Adrenal gland (tissue), 12 donors: ENCODE results near the gene DNAJC15. TPM values are rescaled to one million over a fixed set of nuclear protein-coding genes. Genes with fewer than 3 reads are reported as not detected.

ENCODE experiments used
- DNase-seq, 7 donors: peaks; one replicate each; pipeline ENCODE4 v3.0.0-alpha.2; 2019 to 2020
- H3K27ac ChIP-seq, 5 donors: fragments of 200-600 bp; sonication (generic) in 4 of 5; 1 replicate in 3 of 5; 2 replicates in 2 of 5; pipeline versions ENCODE4 v1.5.1 to v1.8.0; 2016 to 2020; ENCODE audit warnings: mild to moderate bottlenecking in 1 of 5
- H3K27me3 ChIP-seq: fragments of 200-600 bp; 2 replicates; pipeline ENCODE4 v1.8.0; 2021
- H3K36me3 ChIP-seq, 2 donors: fragments of 200-600 bp; replicated peaks in 1 of 2; 1 replicate in 1 of 2; 2 replicates in 1 of 2; pipeline versions ENCODE4 v1.5.1 to v1.8.0; 2018 to 2022
- H3K4me1 ChIP-seq, 2 donors: fragments of 200-600 bp; replicated peaks in 1 of 2; 1 replicate in 1 of 2; 2 replicates in 1 of 2; pipeline versions ENCODE4 v1.5.1 to v1.8.0; 2018 to 2021
- H3K4me3 ChIP-seq, 4 donors: fragments of 200-600 bp; sonication (generic) in 3 of 4; one replicate each; pipeline ENCODE4 v1.5.1; 2016 to 2018
- H3K9me3 ChIP-seq, 3 donors: fragments of 200-600 bp; sonication (generic) in 1 of 3; replicated peaks in 1 of 3; 1 replicate in 2 of 3; 2 replicates in 1 of 3; pipeline versions ENCODE4 v1.5.1 to v1.8.0; 2016 to 2021
- POLR2A ChIP-seq, 2 donors: fragments of 450-650 bp; IDR thresholded peaks; one replicate each; pipeline ENCODE4 v1.6.1; 2017; ENCODE audit warnings: antibody characterized with exemption in 2 of 2, mild to moderate bottlenecking in 2 of 2, moderate library complexity in 1 of 2
- WGBS, 4 donors: extraction: QIAGEN DNeasy Blood & Tissue Kit in 2 of 4; methylation state at CpG; one replicate each; pipeline versions ENCODE4 v1.1.5 to v1.1.7; 2013 to 2017; 5-methylcytosine and 5-hydroxymethylcytosine counted together
- intact Hi-C, 2 donors: fragments of 100-400 bp; cut with DNase I; formaldehyde crosslinking; loops; one replicate each; pipeline versions ENCODE4 v1.14.1 to v1.15.0; 2022 to 2023
- polyA plus RNA-seq, 3 donors: library from polyadenylated mRNA; stranded (reverse); fragments of 200-250 nt in 2 of 3; fragments of 350-450 nt in 1 of 3; fragmentation: Illumina TruSeq in 1 of 3; extraction: RNeasy Lipid Tissue Mini Kit (QIAGEN cat#74804) in 1 of 3; gene quantifications; one replicate each; pipeline ENCODE4 v1.2.3, GENCODE V29; 2013 to 2014
- total RNA-seq, 9 donors: library from RNA; depleted of rRNA in 4 of 9; stranded (reverse); fragments of >200 nt in 4 of 9; fragments of 120-200 nt in 1 of 9; fragmentation: NEBNext Ultra II Directional in 1 of 9; extraction: Animal tissue kit (Norgen Biotek cat#: 25700) in 1 of 9; gene quantifications; one replicate each; pipeline versions ENCODE4 v1.1.0 to v1.2.4, GENCODE V29; 2013 to 2023
- TF ChIP-seq, protein P1 (sequence below), 6 experiments: fragments of 450-650 bp in 4 of 6; fragments of 200-600 bp in 2 of 6; sonication (generic) in 1 of 6; IDR thresholded peaks; 1 replicate in 5 of 6; 2 replicates in 1 of 6; pipeline versions ENCODE4 v1.5.1 to v1.8.0; 2016 to 2021; ENCODE audit warnings: antibody characterized with exemption in 6 of 6, mild to moderate bottlenecking in 2 of 6, moderate library complexity in 1 of 6
- donor health status: healthy with polysubstance abuse.
- donor health status: Bipolar disorder and iron deficiency.
- donor health status: DM: yes; HTN: yes; CAD: no.
- donor health status: DM: no; HTN: no; CAD: no.
- donor health status: DM: no; HTN: no; CAD: no.
- donor health status: DM: yes; HTN: yes; CAD: no.

DNAJC15 gene
- total and polyA plus RNA-seq, 12 donors: 10.0 to 33.5 (median 17.5) TPM

DNA sequence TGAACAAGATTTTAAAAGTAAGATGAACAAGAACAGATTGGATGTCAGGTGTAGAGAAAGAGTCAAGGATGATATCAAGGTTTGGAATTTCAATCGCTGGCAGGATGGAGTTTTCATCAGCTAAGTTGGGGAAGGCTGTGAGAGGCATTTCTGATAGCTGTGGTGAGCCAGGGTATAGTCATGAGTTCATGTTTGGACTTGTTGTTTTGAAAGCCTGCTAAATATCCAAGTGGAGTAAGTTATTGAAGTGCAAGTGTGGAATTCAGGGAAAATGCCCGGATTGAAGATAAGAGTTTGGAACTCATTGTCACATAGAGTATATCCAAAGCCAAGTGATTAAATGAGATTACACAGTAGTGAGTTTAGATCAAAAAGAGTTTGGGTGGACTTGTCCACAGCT lies 20.4 kb upstream of the DNAJC15 start:
- WGBS, 4 donors: 71 to 95% (median 87%) methylated on average over 2 of the region's 2 CpGs
- Histone ChIP-seq H3K9me3 (no peaks in the 10 kb centered on the region), H3K4me1 (peaks cover 7 to 17% of the 10 kb centered on the region in 2 donors), H3K27ac (no peak overlapping the region), H3K4me3 (no peak overlapping the region), H3K27me3 (no peaks in the 10 kb centered on the region), H3K36me3 (no peaks in the 10 kb centered on the region)
- intact Hi-C loops: no loop called here
- DNase-seq: no peak
- no peak for TF ChIP-seq POLR2A (IDR thresholded peaks at IDR 0.05)
- TF ChIP-seq, protein P1, sequence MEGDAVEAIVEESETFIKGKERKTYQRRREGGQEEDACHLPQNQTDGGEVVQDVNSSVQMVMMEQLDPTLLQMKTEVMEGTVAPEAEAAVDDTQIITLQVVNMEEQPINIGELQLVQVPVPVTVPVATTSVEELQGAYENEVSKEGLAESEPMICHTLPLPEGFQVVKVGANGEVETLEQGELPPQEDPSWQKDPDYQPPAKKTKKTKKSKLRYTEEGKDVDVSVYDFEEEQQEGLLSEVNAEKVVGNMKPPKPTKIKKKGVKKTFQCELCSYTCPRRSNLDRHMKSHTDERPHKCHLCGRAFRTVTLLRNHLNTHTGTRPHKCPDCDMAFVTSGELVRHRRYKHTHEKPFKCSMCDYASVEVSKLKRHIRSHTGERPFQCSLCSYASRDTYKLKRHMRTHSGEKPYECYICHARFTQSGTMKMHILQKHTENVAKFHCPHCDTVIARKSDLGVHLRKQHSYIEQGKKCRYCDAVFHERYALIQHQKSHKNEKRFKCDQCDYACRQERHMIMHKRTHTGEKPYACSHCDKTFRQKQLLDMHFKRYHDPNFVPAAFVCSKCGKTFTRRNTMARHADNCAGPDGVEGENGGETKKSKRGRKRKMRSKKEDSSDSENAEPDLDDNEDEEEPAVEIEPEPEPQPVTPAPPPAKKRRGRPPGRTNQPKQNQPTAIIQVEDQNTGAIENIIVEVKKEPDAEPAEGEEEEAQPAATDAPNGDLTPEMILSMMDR (IDR thresholded peaks at IDR 0.05): no peak

DNA sequence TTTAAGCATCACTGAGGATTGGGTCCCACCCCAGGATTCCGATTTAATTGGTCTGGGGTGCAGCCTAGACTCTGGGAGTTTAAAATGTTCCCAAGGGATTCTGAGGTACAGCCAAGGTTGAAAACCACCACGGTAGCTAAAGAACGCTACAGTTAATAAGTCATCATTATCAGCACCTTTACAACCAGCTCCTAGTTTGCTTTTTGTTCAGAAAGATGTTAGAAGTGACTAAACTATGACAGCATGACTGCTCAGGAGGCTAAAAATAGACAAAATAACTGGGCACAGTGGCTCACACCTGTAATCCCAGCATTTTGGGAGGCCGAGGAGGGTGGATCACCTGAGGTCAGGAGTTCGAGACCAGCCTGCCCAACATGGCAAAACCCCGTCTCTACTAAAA lies 19.7 kb upstream of the DNAJC15 start:
- Histone ChIP-seq H3K27ac (no peak overlapping the region), H3K27me3 (no peaks in the 10 kb centered on the region), H3K36me3 (no peaks in the 10 kb centered on the region), H3K4me3 (no peak overlapping the region), H3K4me1 (peaks cover 7 to 17% of the 10 kb centered on the region in 2 donors), H3K9me3 (no peaks in the 10 kb centered on the region)
- no peak for DNase-seq
- WGBS, 4 donors: 87 to 97% (median 94%) methylated on average over 6 of the region's 6 CpGs
- intact Hi-C loops: no loop called here
- TF ChIP-seq, protein P1 (IDR thresholded peaks at IDR 0.05): no peak
- TF ChIP-seq POLR2A (IDR thresholded peaks at IDR 0.05): no peak

DNA sequence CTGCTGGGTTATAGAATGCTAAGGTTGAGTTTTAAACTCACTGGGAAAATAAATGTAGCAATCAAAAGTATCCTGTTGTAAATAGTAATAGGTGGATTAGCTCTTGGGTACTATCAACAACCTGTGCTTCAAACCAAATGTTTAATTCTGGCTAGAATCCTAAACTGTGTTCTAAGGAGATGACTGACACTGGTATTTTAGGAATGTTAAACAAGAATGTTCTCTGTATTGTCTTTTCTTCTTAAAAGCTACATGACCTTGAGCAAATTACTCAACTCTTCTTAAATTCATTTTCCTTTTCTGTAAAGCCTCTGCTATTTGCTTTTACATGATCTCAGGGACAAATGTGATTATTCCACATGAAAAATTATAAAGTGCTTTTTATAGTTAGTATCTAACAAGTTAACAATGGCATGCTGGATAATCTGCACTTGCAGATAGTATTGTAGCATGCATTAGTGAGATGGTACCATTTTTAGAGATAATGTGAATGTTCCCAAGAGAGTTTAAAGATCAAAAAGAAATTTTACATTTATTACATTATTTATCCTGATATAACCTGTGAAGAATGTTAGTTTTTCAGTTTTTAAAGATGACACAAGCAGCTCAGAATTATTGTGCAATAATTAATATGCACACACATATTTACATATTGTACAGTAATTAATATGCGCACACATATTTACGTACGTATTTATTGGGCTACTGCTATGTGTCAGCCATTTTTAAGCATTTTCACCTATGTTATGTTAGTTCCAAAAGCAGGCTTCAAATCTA lies 17.7 kb upstream of the DNAJC15 start:
- no peak overlapping the region for H3K4me3 ChIP-seq
- H3K4me1 ChIP-seq: peaks cover 7 to 17% of the 10 kb centered on the region in 2 donors
- TF ChIP-seq, protein P1 (IDR thresholded peaks at IDR 0.05): no peak
- peak in 1 of 2 donors; percentile 39 for TF ChIP-seq POLR2A (IDR thresholded peaks at IDR 0.05)
- intact Hi-C loops: no loop called here
- DNase-seq: no peak
- H3K27me3 ChIP-seq: no peaks in the 10 kb centered on the region
- 92 to 98% (median 94%) methylated on average over 3 of the region's 3 CpGs for WGBS, 4 donors
- H3K27ac ChIP-seq: peak overlapping the region in 4 of 5 donors; percentile 24 to 67 (median 54)
- H3K9me3 ChIP-seq: no peaks in the 10 kb centered on the region
- H3K36me3 ChIP-seq: no peaks in the 10 kb centered on the region

DNA sequence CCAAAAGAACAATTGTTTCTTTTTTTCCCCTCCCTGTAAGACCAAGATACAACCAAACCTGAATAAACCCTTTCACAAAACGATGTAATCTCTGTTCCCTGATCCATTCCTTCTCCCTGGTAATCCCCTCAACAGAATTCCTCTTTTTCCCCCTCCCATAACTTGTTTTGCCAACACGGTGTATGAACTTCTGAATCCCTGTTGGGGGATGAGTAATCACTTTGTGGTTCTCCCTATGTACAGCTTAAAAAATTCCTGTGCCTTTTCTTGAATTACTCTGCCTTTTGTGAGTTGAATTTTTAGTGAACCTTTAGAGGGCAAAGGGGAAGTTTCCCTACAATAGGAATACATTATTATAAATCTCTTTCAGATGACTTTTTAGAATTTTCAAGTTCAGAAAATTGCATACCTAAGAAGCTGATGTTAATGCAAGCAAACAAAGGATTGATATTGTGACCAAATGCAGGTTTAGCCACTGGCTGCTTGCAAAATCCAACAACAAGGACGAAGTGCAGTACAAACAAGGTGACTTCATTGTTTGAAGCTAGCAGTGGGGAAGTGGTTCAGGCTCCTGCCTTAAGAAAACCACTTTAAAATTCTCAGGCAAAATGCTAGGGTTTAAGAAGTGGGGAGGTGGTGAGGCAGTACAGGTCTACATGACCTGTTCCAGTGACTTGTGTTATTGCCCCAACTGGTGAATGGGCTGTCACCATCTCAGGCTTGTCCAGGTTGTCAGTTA lies 16.3 kb upstream of the DNAJC15 start:
- Histone ChIP-seq H3K27ac (peak overlapping the region in 1 of 5 donors; percentile 6), H3K27me3 (no peaks in the 10 kb centered on the region), H3K4me1 (peaks cover 7 to 17% of the 10 kb centered on the region in 2 donors), H3K9me3 (no peaks in the 10 kb centered on the region), H3K4me3 (no peak overlapping the region), H3K36me3 (no peaks in the 10 kb centered on the region)
- TF ChIP-seq, protein P1 (IDR thresholded peaks at IDR 0.05): no peak
- no peak for TF ChIP-seq POLR2A (IDR thresholded peaks at IDR 0.05)
- WGBS, 4 donors: 41 to 45% (median 45%) methylated on average over 3 of the region's 3 CpGs
- DNase-seq: no peak
- intact Hi-C loops: no loop called here
